ENCODE measurements around the gene NCKAP5L.
A peak's percentile ranks its signal among the peaks of the same experiment; 100 is the strongest.

The NCKAP5L gene

GRCh38 chr12:49828133-49829091 is at the start of gene NCKAP5L:
Gene NCKAP5L (minus strand): TSS chr12:49828413. CDS start chr12:49804044, 24,369 bp downstream.
- peak; percentile 98 for DNase-seq (ENCODE audit: low read depth)

GRCh38 chr12:49877066-49877465 is 48.9 kb upstream of the NCKAP5L start:
- no peak for DNase-seq (ENCODE audit: low read depth)

GRCh38 chr12:49876070-49876469 is 47.9 kb upstream of the NCKAP5L start:
- DNase-seq (ENCODE audit: low read depth), result no peak

GRCh38 chr12:49875115-49875720 is 47.0 kb upstream of the NCKAP5L start:
- DNase-seq (ENCODE audit: low read depth), result no peak

- DNase-seq (ENCODE audit: low read depth), result no peak
These were observed 46.1 kb upstream of the NCKAP5L start for GRCh38 chr12:49874142-49874897.

- DNase-seq (ENCODE audit: low read depth), result peak; percentile 41
These were observed 45.2 kb upstream of the NCKAP5L start for GRCh38 chr12:49873361-49873934.

GRCh38 chr12:49872781-49873181 is 44.6 kb upstream of the NCKAP5L start:
- peak; percentile 32 for DNase-seq (ENCODE audit: low read depth)

- DNase-seq (ENCODE audit: low read depth), result no peak
These were observed 44.2 kb upstream of the NCKAP5L start for GRCh38 chr12:49872381-49872780.

GRCh38 chr12:49871811-49872251 is 43.6 kb upstream of the NCKAP5L start:
- peak; percentile 62 for DNase-seq (ENCODE audit: low read depth)

GRCh38 chr12:49871263-49871561 is 43.0 kb upstream of the NCKAP5L start:
- DNase-seq (ENCODE audit: low read depth), result no peak

GRCh38 chr12:49870501-49871262 is 42.5 kb upstream of the NCKAP5L start:
- DNase-seq (ENCODE audit: low read depth), result no peak

- no peak for DNase-seq (ENCODE audit: low read depth)
These were observed 41.7 kb upstream of the NCKAP5L start for GRCh38 chr12:49869816-49870500.

- DNase-seq (ENCODE audit: low read depth), result peak; percentile 99
These were observed 41.0 kb upstream of the NCKAP5L start for GRCh38 chr12:49868952-49869815.

- no peak for DNase-seq (ENCODE audit: low read depth)
These were observed 40.2 kb upstream of the NCKAP5L start for GRCh38 chr12:49868449-49868848.

- DNase-seq (ENCODE audit: low read depth), result no peak
These were observed 39.5 kb upstream of the NCKAP5L start for GRCh38 chr12:49867570-49868341.

GRCh38 chr12:49866859-49867569 is 38.8 kb upstream of the NCKAP5L start:
- peak; percentile 67 for DNase-seq (ENCODE audit: low read depth)

- no peak for DNase-seq (ENCODE audit: low read depth)
These were observed 37.5 kb upstream of the NCKAP5L start for GRCh38 chr12:49865782-49866135.

GRCh38 chr12:49865109-49865781 is 37.0 kb upstream of the NCKAP5L start:
- DNase-seq (ENCODE audit: low read depth), result no peak
